GM19455 (cell line): ENCODE results near the gene CYB5A.

Source experiments
- ATAC-seq: cut with Tn5 transposase; IDR thresholded peaks from one replicate; pipeline ENCODE4 v1.9.1; 2021; ENCODE audit not compliant: unreplicated experiment

The CYB5A gene

DNA sequence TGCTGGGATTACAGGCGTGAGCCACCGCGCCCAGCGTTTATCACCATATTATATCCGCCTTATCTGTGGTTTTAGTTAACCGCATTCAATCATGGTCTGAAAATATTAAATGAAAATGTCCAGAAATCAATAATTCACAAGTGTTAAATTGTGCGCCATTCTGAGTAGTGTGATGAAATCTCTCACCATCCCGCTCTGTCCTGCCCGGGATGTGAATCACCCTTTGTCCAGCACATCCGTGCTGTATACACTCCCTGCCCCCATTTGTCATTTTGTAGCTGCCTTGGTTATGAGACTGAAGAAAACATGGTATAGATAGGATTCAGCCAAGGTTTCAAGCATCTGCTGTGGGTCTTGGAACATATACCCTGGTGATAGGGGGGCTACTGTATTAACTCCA is 72.7 kb downstream of the CYB5A start:
- ATAC-seq, result no peak

- no peak for ATAC-seq
Measured at GRCh38 chr18:74217476-74218143, 74.2 kb downstream of the CYB5A start.

DNA sequence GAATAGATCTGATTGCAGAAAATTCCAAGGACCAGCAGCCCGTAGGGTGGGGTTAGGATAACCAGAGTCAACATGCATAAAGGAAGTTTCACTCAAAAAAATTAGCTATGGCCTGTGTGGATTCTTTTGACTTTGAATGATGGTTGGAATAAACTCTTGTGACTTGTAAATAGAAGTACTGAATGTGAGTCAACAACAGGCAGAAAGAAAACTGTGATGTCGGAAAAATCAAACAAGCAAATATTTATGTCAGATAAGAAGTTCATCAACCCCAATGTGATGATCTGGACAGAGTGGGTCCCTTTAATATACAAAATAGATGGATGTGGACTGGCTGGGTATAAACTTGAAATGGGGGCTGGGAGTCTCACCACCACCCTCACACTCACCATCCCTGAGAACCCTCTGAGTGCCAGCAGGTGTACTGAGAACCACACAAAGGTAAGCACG is 75.1 kb downstream of the CYB5A start:
- no peak for ATAC-seq

- no peak for ATAC-seq
Measured at GRCh38 chr18:74215863-74216262, 75.9 kb downstream of the CYB5A start.

GRCh38 chr18:74213429-74213828 is 78.3 kb downstream of the CYB5A start:
- no peak for ATAC-seq

- no peak for ATAC-seq
Measured at GRCh38 chr18:74204526-74205152, 87.1 kb downstream of the CYB5A start.

DNA sequence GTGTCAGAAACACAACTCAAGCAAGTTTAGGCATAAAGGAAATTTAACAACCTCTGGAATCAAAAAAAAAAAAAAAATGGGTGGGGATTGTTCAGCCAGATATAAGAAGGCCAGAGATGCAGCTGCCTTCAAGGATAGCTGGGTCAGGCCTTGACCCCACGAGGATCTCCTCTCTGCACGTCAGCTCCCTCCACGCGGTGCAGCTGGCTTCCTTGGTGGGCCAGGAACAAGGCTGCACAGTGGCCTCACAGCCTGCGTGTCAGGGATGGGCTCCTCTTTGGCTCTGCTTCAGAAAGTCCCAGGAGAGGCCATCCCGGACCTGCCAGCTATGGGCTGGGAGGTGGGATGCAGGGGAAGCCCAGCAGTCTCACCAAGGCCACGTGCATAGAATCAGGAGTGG is 88.0 kb downstream of the CYB5A start:
- ATAC-seq, result no peak
